ENCODE data around the gene LY6G5C. TPM values are rescaled to one million over a fixed set of nuclear protein-coding genes. Genes with fewer than 3 reads are reported as not detected.

The LY6G5C gene
- total and polyA plus RNA-seq, 2 of the 13 experiments (the other 11 are each of a cell fraction or from before 2014, with no cell fraction given): 0.33 to 0.55 TPM

DNA sequence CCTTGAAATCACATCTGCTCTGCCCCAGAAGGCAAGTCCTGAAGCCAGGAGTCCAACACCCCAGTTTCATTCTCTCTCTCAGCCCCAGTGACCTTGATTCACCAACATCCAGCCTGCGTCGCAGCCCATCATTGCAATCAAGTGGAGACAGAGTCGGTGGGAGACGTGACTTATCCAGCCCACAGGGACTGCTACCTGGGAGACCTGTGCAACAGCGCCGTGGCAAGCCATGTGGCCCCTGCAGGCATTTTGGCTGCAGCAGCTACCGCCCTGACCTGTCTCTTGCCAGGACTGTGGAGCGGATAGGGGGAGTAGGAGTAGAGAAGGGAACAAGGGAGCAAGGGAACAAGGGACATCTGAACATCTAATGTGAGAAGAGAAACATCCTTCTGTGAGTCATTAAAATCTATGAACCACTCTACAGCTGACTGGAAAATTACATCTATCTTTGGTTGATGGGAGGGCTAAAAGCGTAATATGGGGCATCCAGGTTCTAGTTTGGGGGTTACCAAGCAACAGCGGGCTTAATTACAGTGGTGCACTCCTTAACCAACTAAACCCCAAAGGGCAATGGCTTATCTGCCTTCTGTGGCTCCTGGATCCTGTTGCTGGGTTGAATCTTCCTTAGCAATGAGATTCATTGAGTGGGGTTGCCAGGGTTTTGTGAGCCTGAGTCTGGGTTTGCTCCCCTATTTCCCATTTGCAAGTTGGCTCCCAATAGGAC is 36.8 kb upstream of the LY6G5C start (continued):
- TF ChIP-seq TEAD2 (CRISPR knock-in tag; IDR thresholded peaks at IDR 0.05) (no peak), RAD21 (CRISPR knock-in tag; IDR thresholded peaks at IDR 0.05) (peak; percentile 88), HNRNPH1 (optimal IDR thresholded peaks at IDR 0.05; ENCODE audit: low read depth, low read length) (no peak), TEAD3 (CRISPR knock-in tag; optimal IDR thresholded peaks at IDR 0.05; ENCODE audit: borderline replicate concordance) (peak; percentile 86), ZNF33B (CRISPR knock-in tag; IDR thresholded peaks at IDR 0.05) (no peak), ZNF30 (CRISPR knock-in tag; IDR thresholded peaks at IDR 0.05) (no peak), KAT8 (CRISPR knock-in tag; IDR thresholded peaks at IDR 0.05) (0 out of 2 replicates have a peak, but pooled peaks have one; percentile 26), ATF7-NPFF (CRISPR knock-in tag; IDR thresholded peaks at IDR 0.05; ENCODE audit: low read depth) (no peak), HHEX (CRISPR knock-in tag; IDR thresholded peaks at IDR 0.05) (no peak), ZBTB7B (CRISPR knock-in tag; IDR thresholded peaks at IDR 0.05) (no peak; the same call in 1 of the 2 replicates), HNRNPLL (IDR thresholded peaks at IDR 0.05; ENCODE audit: low read depth, low read length, poor library complexity, severe bottlenecking) (peak; percentile 27), ZNF235 (CRISPR knock-in tag; IDR thresholded peaks at IDR 0.05; ENCODE audit: borderline replicate concordance) (no peak), ZNF484 (CRISPR knock-in tag; IDR thresholded peaks at IDR 0.05; ENCODE audit: borderline replicate concordance, low read depth) (no peak), AGO1 (IDR thresholded peaks at IDR 0.05; ENCODE audit: low read depth, low read length, poor library complexity, severe bottlenecking) (no peak), NR2C2 (CRISPR knock-in tag; IDR thresholded peaks at IDR 0.05; ENCODE audit: borderline replicate concordance) (no peak), ZC3H4 (CRISPR knock-in tag; IDR thresholded peaks at IDR 0.05; ENCODE audit: borderline replicate concordance) (no peak), MZF1 (CRISPR knock-in tag; IDR thresholded peaks at IDR 0.05; ENCODE audit: borderline replicate concordance) (no peak), ZNF468 (CRISPR knock-in tag; IDR thresholded peaks at IDR 0.05) (no peak)
- TF ChIP-seq, protein P1, sequence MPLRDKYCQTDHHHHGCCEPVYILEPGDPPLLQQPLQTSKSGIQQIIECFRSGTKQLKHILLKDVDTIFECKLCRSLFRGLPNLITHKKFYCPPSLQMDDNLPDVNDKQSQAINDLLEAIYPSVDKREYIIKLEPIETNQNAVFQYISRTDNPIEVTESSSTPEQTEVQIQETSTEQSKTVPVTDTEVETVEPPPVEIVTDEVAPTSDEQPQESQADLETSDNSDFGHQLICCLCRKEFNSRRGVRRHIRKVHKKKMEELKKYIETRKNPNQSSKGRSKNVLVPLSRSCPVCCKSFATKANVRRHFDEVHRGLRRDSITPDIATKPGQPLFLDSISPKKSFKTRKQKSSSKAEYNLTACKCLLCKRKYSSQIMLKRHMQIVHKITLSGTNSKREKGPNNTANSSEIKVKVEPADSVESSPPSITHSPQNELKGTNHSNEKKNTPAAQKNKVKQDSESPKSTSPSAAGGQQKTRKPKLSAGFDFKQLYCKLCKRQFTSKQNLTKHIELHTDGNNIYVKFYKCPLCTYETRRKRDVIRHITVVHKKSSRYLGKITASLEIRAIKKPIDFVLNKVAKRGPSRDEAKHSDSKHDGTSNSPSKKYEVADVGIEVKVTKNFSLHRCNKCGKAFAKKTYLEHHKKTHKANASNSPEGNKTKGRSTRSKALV (CRISPR knock-in tag; IDR thresholded peaks at IDR 0.05): no peak
- TF ChIP-seq, protein P2, sequence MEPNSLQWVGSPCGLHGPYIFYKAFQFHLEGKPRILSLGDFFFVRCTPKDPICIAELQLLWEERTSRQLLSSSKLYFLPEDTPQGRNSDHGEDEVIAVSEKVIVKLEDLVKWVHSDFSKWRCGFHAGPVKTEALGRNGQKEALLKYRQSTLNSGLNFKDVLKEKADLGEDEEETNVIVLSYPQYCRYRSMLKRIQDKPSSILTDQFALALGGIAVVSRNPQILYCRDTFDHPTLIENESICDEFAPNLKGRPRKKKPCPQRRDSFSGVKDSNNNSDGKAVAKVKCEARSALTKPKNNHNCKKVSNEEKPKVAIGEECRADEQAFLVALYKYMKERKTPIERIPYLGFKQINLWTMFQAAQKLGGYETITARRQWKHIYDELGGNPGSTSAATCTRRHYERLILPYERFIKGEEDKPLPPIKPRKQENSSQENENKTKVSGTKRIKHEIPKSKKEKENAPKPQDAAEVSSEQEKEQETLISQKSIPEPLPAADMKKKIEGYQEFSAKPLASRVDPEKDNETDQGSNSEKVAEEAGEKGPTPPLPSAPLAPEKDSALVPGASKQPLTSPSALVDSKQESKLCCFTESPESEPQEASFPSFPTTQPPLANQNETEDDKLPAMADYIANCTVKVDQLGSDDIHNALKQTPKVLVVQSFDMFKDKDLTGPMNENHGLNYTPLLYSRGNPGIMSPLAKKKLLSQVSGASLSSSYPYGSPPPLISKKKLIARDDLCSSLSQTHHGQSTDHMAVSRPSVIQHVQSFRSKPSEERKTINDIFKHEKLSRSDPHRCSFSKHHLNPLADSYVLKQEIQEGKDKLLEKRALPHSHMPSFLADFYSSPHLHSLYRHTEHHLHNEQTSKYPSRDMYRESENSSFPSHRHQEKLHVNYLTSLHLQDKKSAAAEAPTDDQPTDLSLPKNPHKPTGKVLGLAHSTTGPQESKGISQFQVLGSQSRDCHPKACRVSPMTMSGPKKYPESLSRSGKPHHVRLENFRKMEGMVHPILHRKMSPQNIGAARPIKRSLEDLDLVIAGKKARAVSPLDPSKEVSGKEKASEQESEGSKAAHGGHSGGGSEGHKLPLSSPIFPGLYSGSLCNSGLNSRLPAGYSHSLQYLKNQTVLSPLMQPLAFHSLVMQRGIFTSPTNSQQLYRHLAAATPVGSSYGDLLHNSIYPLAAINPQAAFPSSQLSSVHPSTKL (CRISPR knock-in tag; IDR thresholded peaks at IDR 0.05): no peak; the same call in 1 of the 2 replicates
- TF ChIP-seq, protein P3, sequence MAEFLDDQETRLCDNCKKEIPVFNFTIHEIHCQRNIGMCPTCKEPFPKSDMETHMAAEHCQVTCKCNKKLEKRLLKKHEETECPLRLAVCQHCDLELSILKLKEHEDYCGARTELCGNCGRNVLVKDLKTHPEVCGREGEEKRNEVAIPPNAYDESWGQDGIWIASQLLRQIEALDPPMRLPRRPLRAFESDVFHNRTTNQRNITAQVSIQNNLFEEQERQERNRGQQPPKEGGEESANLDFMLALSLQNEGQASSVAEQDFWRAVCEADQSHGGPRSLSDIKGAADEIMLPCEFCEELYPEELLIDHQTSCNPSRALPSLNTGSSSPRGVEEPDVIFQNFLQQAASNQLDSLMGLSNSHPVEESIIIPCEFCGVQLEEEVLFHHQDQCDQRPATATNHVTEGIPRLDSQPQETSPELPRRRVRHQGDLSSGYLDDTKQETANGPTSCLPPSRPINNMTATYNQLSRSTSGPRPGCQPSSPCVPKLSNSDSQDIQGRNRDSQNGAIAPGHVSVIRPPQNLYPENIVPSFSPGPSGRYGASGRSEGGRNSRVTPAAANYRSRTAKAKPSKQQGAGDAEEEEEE (CRISPR knock-in tag; IDR thresholded peaks at IDR 0.05; ENCODE audit: borderline replicate concordance): no peak
- TF ChIP-seq, protein P4, sequence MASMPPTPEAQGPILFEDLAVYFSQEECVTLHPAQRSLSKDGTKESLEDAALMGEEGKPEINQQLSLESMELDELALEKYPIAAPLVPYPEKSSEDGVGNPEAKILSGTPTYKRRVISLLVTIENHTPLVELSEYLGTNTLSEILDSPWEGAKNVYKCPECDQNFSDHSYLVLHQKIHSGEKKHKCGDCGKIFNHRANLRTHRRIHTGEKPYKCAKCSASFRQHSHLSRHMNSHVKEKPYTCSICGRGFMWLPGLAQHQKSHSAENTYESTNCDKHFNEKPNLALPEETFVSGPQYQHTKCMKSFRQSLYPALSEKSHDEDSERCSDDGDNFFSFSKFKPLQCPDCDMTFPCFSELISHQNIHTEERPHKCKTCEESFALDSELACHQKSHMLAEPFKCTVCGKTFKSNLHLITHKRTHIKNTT (CRISPR knock-in tag; IDR thresholded peaks at IDR 0.05): no peak
